MCF 10A (cell line): Measurements from ENCODE around the gene OTUD3. TPM values are rescaled to one million over a fixed set of nuclear protein-coding genes. Genes with fewer than 3 reads are reported as not detected.
"Not testable (repeated sequence)": the region's sequence is repeated elsewhere in the genome, so short reads cannot be mapped to it uniquely, and the experiment has no call there.

Experiments used
- BruUV-seq: library from RNA; stranded (reverse); fragments of 400-500 nt; replicated peaks from 2 replicates; lab custom pipeline; 2021; lab: Mats Ljungman, UMichigan
- CTCF ChIA-PET: fragments of 300-600 bp; sonication (Branson Sonifier 250); formaldehyde crosslinking; extraction: SDS; loops from one replicate; lab custom pipeline; 2021; ENCODE audit warnings: antibody characterized with exemption, inconsistent platforms; lab: Yijun Ruan, JAX
- POLR2A ChIA-PET: fragments of 300-600, 350-650 bp; sonication (Branson Sonifier 250); formaldehyde crosslinking; extraction: SDS; loops from one replicate; lab custom pipeline; 2020; ENCODE audit warnings: antibody characterized with exemption, inconsistent platforms; lab: Yijun Ruan, JAX
- DNase-seq: peaks from one replicate; pipeline ENCODE4 v3.0.0-alpha.2; 2018; ENCODE audit not compliant: unreplicated experiment
- H3K27ac Mint-ChIP-seq: one replicate; pipeline ENCODE4 v1.8.0; 2022; ENCODE audit warnings: mild to moderate bottlenecking, low read depth, mixed read lengths; ENCODE audit not compliant: unreplicated experiment
- H3K27me3 Mint-ChIP-seq: one replicate; pipeline ENCODE4 v1.8.0; 2022; ENCODE audit warnings: mixed read lengths; ENCODE audit not compliant: insufficient read depth, unreplicated experiment
- H3K36me3 Mint-ChIP-seq: one replicate; pipeline ENCODE4 v1.8.0; 2022; ENCODE audit warnings: mild to moderate bottlenecking, moderate library complexity, mixed read lengths; ENCODE audit not compliant: insufficient read depth, unreplicated experiment
- H3K4me1 Mint-ChIP-seq: one replicate; pipeline ENCODE4 v1.8.0; 2022; ENCODE audit warnings: mixed read lengths; ENCODE audit not compliant: insufficient read depth, unreplicated experiment
- H3K4me3 Mint-ChIP-seq: one replicate; pipeline ENCODE4 v1.8.0; 2022; ENCODE audit warnings: mild to moderate bottlenecking, moderate library complexity, mixed read lengths; ENCODE audit not compliant: unreplicated experiment
- H3K9me3 Mint-ChIP-seq: one replicate; pipeline ENCODE4 v1.8.0; 2022; ENCODE audit warnings: mixed read lengths; ENCODE audit not compliant: unreplicated experiment
- CTCF ChIP-seq: fragments of 200-600 bp; IDR thresholded peaks from one replicate; pipeline ENCODE4 v1.8.0; 2022; ENCODE audit warnings: antibody characterized with exemption, mild to moderate bottlenecking; ENCODE audit not compliant: unreplicated experiment
- intact Hi-C: fragments of 100-400 bp; cut with micrococcal nuclease; formaldehyde crosslinking; loops from 2 replicates; pipeline ENCODE4 v1.14.1; 2022
- total RNA-seq: library from RNA; stranded (reverse); gene quantifications from 2 replicates; pipeline ENCODE4 v1.2.3, GENCODE V29; 2022

OTUD3 gene
- total RNA-seq, 1 experiment from 2014 or later: 11.6 TPM

GRCh38 chr1:19840228-19840627 lies 42.0 kb upstream of the OTUD3 start:
- intact Hi-C loops: no loop called here
- no peaks in the 10 kb centered on the region for H3K4me1 Mint-ChIP-seq
- no peaks in the 10 kb centered on the region for H3K36me3 Mint-ChIP-seq
- no peaks in the 10 kb centered on the region for H3K9me3 Mint-ChIP-seq
- TF ChIP-seq CTCF: no peak
- ChIA-PET CTCF (interaction anchor here (0.6 to 0.7 kb wide), 2 partner anchors 189 to 291 kb away, joined by 3 read pairs; no protein-coding TSS in a partner anchor), POLR2A (no interaction called here)
- no peak for DNase-seq
- no peak overlapping the region for H3K27ac Mint-ChIP-seq
- no peak overlapping the region for H3K4me3 Mint-ChIP-seq
- H3K27me3 Mint-ChIP-seq: peaks cover 12% of the 10 kb centered on the region
- BruUV-seq: no TSS peak

- Mint-ChIP-seq H3K36me3 (no peaks in the 10 kb centered on the region), H3K27ac (no peak overlapping the region), H3K27me3 (no peaks in the 10 kb centered on the region), H3K4me1 (no peaks in the 10 kb centered on the region), H3K4me3 (no peak overlapping the region), H3K9me3 (no peaks in the 10 kb centered on the region)
- intact Hi-C loops: no loop called here
- ChIA-PET POLR2A (no interaction called here), CTCF (interaction anchor here (0.6 kb wide), 1 partner anchor 184 kb away, joined by 3 read pairs; no protein-coding TSS in a partner anchor)
- DNase-seq: no peak
- no TSS peak for BruUV-seq
- no peak for TF ChIP-seq CTCF
Observed at GRCh38 chr1:19844731-19845495, 37.3 kb upstream of the OTUD3 start.

- no peaks in the 10 kb centered on the region for H3K36me3 Mint-ChIP-seq
- no peak overlapping the region for H3K4me3 Mint-ChIP-seq
- H3K27ac Mint-ChIP-seq: no peak overlapping the region
- DNase-seq: no peak
- H3K27me3 Mint-ChIP-seq: no peaks in the 10 kb centered on the region
- ChIA-PET CTCF (interaction anchor here (0.6 to 1.5 kb wide), 2 partner anchors 37 to 184 kb away, joined by 3 to 4 read pairs; partner anchors contain the start of gene OTUD3), POLR2A (no interaction called here)
- no peak for TF ChIP-seq CTCF
- no peaks in the 10 kb centered on the region for H3K4me1 Mint-ChIP-seq
- no peaks in the 10 kb centered on the region for H3K9me3 Mint-ChIP-seq
- BruUV-seq: no TSS peak
- intact Hi-C loops: no loop called here
Observed at GRCh38 chr1:19845555-19845954, 36.6 kb upstream of the OTUD3 start.

GRCh38 chr1:19846338-19846737 lies 35.9 kb upstream of the OTUD3 start:
- H3K36me3 Mint-ChIP-seq: no peaks in the 10 kb centered on the region
- POLR2A ChIA-PET: no interaction called here
- no peaks in the 10 kb centered on the region for H3K4me1 Mint-ChIP-seq
- no TSS peak for BruUV-seq
- H3K4me3 Mint-ChIP-seq: no peak overlapping the region
- H3K27me3 Mint-ChIP-seq: no peaks in the 10 kb centered on the region
- no peaks in the 10 kb centered on the region for H3K9me3 Mint-ChIP-seq
- CTCF ChIA-PET: interaction anchor here (1.5 kb wide), 1 partner anchor 36 kb away, joined by 4 read pairs; the partner anchor contains the start of gene OTUD3
- DNase-seq: no peak
- H3K27ac Mint-ChIP-seq: no peak overlapping the region
- no peak for TF ChIP-seq CTCF
- intact Hi-C loops: no loop called here

- H3K27me3 Mint-ChIP-seq, H3K4me1 Mint-ChIP-seq, H3K36me3 Mint-ChIP-seq, H3K4me3 Mint-ChIP-seq, H3K27ac Mint-ChIP-seq, CTCF ChIA-PET, POLR2A ChIA-PET, intact Hi-C loops, DNase-seq, BruUV-seq, H3K9me3 Mint-ChIP-seq: not testable (repeated sequence)
Observed at GRCh38 chr1:19847334-19847733, 34.9 kb upstream of the OTUD3 start.

GRCh38 chr1:19849307-19849706 lies 32.9 kb upstream of the OTUD3 start:
- H3K4me3 Mint-ChIP-seq, intact Hi-C loops, DNase-seq, BruUV-seq, H3K4me1 Mint-ChIP-seq, H3K36me3 Mint-ChIP-seq, CTCF ChIA-PET, H3K27me3 Mint-ChIP-seq, H3K27ac Mint-ChIP-seq, H3K9me3 Mint-ChIP-seq: not testable (repeated sequence)
- POLR2A ChIA-PET: interaction anchor here (0.5 to 0.7 kb wide), 3 partner anchors 30 to 1363 kb away, joined by 3 to 4 read pairs (median 3); no protein-coding TSS in a partner anchor
